C4-2B (cell line): Measurements from ENCODE around the gene SCN2A.

Experiments used
- ZFX ChIP-seq: fragments of 450-650 bp; IDR thresholded peaks from 2 replicates; pipeline ENCODE4 v1.6.1; 2017
- TF ChIP-seq, protein P1 (sequence below): fragments of 450-650 bp; conservative IDR thresholded peaks from 2 replicates; pipeline ENCODE4 v1.5.1; 2017; ENCODE audit warnings: mild to moderate bottlenecking

GRCh38 chr2:165328272-165328671 is 89.1 kb downstream of the SCN2A start:
- TF ChIP-seq, protein P1, sequence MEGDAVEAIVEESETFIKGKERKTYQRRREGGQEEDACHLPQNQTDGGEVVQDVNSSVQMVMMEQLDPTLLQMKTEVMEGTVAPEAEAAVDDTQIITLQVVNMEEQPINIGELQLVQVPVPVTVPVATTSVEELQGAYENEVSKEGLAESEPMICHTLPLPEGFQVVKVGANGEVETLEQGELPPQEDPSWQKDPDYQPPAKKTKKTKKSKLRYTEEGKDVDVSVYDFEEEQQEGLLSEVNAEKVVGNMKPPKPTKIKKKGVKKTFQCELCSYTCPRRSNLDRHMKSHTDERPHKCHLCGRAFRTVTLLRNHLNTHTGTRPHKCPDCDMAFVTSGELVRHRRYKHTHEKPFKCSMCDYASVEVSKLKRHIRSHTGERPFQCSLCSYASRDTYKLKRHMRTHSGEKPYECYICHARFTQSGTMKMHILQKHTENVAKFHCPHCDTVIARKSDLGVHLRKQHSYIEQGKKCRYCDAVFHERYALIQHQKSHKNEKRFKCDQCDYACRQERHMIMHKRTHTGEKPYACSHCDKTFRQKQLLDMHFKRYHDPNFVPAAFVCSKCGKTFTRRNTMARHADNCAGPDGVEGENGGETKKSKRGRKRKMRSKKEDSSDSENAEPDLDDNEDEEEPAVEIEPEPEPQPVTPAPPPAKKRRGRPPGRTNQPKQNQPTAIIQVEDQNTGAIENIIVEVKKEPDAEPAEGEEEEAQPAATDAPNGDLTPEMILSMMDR: no peak
- TF ChIP-seq ZFX: no peak
